HEK293 (cell line): ENCODE data around the gene TDRKH.

Source experiments
- CTCF ChIA-PET: fragments of 350-600 bp; formaldehyde crosslinking; extraction: SDS; loops from one replicate; lab custom pipeline; 2021; ENCODE audit warnings: antibody characterized with exemption; lab: Yijun Ruan, JAX
- POLR2A ChIA-PET: fragments of 300-600 bp; formaldehyde crosslinking; extraction: SDS; loops from one replicate; lab custom pipeline; 2020; ENCODE audit warnings: antibody characterized with exemption, inconsistent platforms; lab: Yijun Ruan, JAX
- H3K27ac ChIP-seq: fragments of 200-500 bp; sonication (Bioruptor generic); 2 replicates; pipeline ENCODE4 v1.5.1; 2014; ENCODE audit warnings: low read depth, low read length, control low read depth, inconsistent platforms; ENCODE audit errors: extremely low read depth
- H3K36me3 ChIP-seq, 2 experiments: fragments of 200-500 bp in 1 of 2; sonication (Bioruptor generic) in 1 of 2; 1 replicate in 1 of 2; 2 replicates in 1 of 2; pipeline ENCODE4 v1.5.1; 2014 to 2017; ENCODE audit warnings: inconsistent platforms in 2 of 2, low read length in 2 of 2; ENCODE audit not compliant: control insufficient read depth in 2 of 2, insufficient read depth in 1 of 2
- H3K4me1 ChIP-seq: fragments of 200-500 bp; sonication (Bioruptor generic); 2 replicates; pipeline ENCODE4 v1.5.1; 2014; ENCODE audit warnings: mild to moderate bottlenecking, low read length, inconsistent platforms; ENCODE audit not compliant: control insufficient read depth, insufficient read depth
- H3K4me3 ChIP-seq: 2 replicates; pipeline ENCODE4 v1.5.1; 2011; ENCODE audit warnings: low read depth, mild to moderate bottlenecking, control low read depth, low read length, moderate library complexity
- H3K9me3 ChIP-seq: fragments of 200-500 bp; sonication (Bioruptor generic); 2 replicates; pipeline ENCODE4 v1.5.1; 2014; ENCODE audit warnings: low read depth, low read length, inconsistent platforms; ENCODE audit not compliant: control insufficient read depth, insufficient read depth
- BCL6B ChIP-seq: fragments of 450-650 bp; formaldehyde crosslinking; IDR thresholded peaks from 2 replicates; pipeline ENCODE4 v1.5.1; 2017; ENCODE audit warnings: missing biosample characterization, missing genetic modification characterization
- HOXA7 ChIP-seq: sonication (generic); formaldehyde crosslinking; IDR thresholded peaks from 2 replicates; pipeline ENCODE4 v1.8.1; 2022; ENCODE audit warnings: missing genetic modification reagents, borderline replicate concordance
- HOXD13 ChIP-seq: sonication (generic); formaldehyde crosslinking; IDR thresholded peaks from 2 replicates; pipeline ENCODE4 v1.8.0; 2022; ENCODE audit warnings: missing genetic modification reagents, borderline replicate concordance
- SCRT2 ChIP-seq: fragments of 450-650 bp; formaldehyde crosslinking; IDR thresholded peaks from 2 replicates; pipeline ENCODE4 v1.5.1; 2016; ENCODE audit warnings: missing biosample characterization, missing genetic modification characterization
- ZBTB11 ChIP-seq: fragments of 450-650 bp; formaldehyde crosslinking; conservative IDR thresholded peaks from 2 replicates; pipeline ENCODE4 v1.5.1; 2016; ENCODE audit warnings: low read depth, missing biosample characterization, missing genetic modification characterization
- ZBTB17 ChIP-seq: fragments of 450-650 bp; formaldehyde crosslinking; IDR thresholded peaks from 2 replicates; pipeline ENCODE4 v1.5.1; 2016; ENCODE audit warnings: missing biosample characterization, missing genetic modification characterization
- ZBTB8A ChIP-seq: fragments of 450-650 bp; formaldehyde crosslinking; IDR thresholded peaks from 2 replicates; pipeline ENCODE4 v1.5.1; 2016; ENCODE audit warnings: missing biosample characterization, missing genetic modification characterization
- ZNF10 ChIP-seq: fragments of 450-650 bp; formaldehyde crosslinking; IDR thresholded peaks from 2 replicates; pipeline ENCODE4 v1.5.1; 2017; ENCODE audit warnings: missing biosample characterization, missing genetic modification characterization
- ZNF112 ChIP-seq: fragments of 450-650 bp; formaldehyde crosslinking; IDR thresholded peaks from 2 replicates; pipeline ENCODE4 v1.5.0; 2017; ENCODE audit warnings: missing biosample characterization, missing genetic modification characterization
- ZNF366 ChIP-seq: fragments of 450-650 bp; formaldehyde crosslinking; conservative IDR thresholded peaks from 2 replicates; pipeline ENCODE4 v1.5.1; 2016; ENCODE audit warnings: missing biosample characterization, missing genetic modification characterization
- ZNF510 ChIP-seq: fragments of 450-650 bp; formaldehyde crosslinking; IDR thresholded peaks from 2 replicates; pipeline ENCODE4 v1.5.1; 2018; ENCODE audit warnings: mild to moderate bottlenecking, missing genetic modification characterization, missing biosample characterization; ENCODE audit not compliant: insufficient replicate concordance
- ZNF555 ChIP-seq: fragments of 450-650 bp; formaldehyde crosslinking; conservative IDR thresholded peaks from 2 replicates; pipeline ENCODE4 v1.5.1; 2017; ENCODE audit warnings: missing biosample characterization, mild to moderate bottlenecking, missing genetic modification characterization, inconsistent platforms
- ZNF621 ChIP-seq: fragments of 450-650 bp; formaldehyde crosslinking; IDR thresholded peaks from 2 replicates; pipeline ENCODE4 v1.5.1; 2017; ENCODE audit warnings: missing biosample characterization, missing genetic modification characterization
- ZNF623 ChIP-seq: fragments of 450-650 bp; formaldehyde crosslinking; IDR thresholded peaks from 2 replicates; pipeline ENCODE4 v1.5.1; 2016; ENCODE audit warnings: missing biosample characterization, missing genetic modification characterization
- ZNF785 ChIP-seq: fragments of 450-650 bp; formaldehyde crosslinking; IDR thresholded peaks from 2 replicates; pipeline ENCODE4 v1.5.1; 2016; ENCODE audit warnings: missing biosample characterization, missing genetic modification characterization
- TF ChIP-seq, protein P1 (sequence below): fragments of 450-650 bp; formaldehyde crosslinking; IDR thresholded peaks from 2 replicates; pipeline ENCODE4 v1.5.1; 2016; ENCODE audit warnings: missing biosample characterization, missing genetic modification characterization
- TF ChIP-seq, protein P2 (sequence below): fragments of 450-650 bp; formaldehyde crosslinking; IDR thresholded peaks from 2 replicates; pipeline ENCODE4 v1.5.1; 2016; ENCODE audit warnings: missing biosample characterization, missing genetic modification characterization
- TF ChIP-seq, protein P3 (sequence below): fragments of 450-650 bp; IDR thresholded peaks from 2 replicates; pipeline ENCODE4 v1.5.1; 2018; ENCODE audit warnings: missing biosample characterization, mild to moderate bottlenecking, missing genetic modification characterization
- TF ChIP-seq, protein P4 (sequence below): fragments of 450-650 bp; formaldehyde crosslinking; IDR thresholded peaks from 2 replicates; pipeline ENCODE4 v1.5.1; 2016; ENCODE audit warnings: missing biosample characterization, missing genetic modification characterization
- TF ChIP-seq, protein P5 (sequence below): fragments of 450-650 bp; formaldehyde crosslinking; IDR thresholded peaks from 2 replicates; pipeline ENCODE4 v1.5.1; 2016; ENCODE audit warnings: missing biosample characterization, missing genetic modification characterization

Gene TDRKH

DNA sequence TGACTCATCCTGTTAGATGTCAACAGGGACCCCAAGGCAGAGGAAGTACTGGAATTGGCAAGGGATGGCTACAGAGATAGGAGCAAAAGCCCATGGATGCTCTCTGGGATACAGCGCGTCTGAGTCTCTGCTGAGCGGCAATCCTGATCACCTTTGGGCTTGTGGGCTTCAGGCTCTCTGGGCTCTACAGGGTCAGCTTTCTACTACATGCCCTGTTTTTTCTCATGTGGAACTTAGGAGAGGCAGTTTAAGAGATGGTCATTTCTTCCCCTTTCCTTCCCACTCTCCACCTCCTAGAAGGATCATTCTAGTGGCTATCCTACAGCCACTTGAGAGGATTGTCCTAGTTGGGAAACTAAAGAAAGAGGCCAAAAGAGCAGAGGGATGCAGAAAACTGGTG is 13.6 kb upstream of the TDRKH start:
- TF ChIP-seq ZNF112 (no peak), ZBTB8A (no peak), ZBTB17 (tag by site-specific recombination) (peak; percentile 96)
- TF ChIP-seq, protein P1, sequence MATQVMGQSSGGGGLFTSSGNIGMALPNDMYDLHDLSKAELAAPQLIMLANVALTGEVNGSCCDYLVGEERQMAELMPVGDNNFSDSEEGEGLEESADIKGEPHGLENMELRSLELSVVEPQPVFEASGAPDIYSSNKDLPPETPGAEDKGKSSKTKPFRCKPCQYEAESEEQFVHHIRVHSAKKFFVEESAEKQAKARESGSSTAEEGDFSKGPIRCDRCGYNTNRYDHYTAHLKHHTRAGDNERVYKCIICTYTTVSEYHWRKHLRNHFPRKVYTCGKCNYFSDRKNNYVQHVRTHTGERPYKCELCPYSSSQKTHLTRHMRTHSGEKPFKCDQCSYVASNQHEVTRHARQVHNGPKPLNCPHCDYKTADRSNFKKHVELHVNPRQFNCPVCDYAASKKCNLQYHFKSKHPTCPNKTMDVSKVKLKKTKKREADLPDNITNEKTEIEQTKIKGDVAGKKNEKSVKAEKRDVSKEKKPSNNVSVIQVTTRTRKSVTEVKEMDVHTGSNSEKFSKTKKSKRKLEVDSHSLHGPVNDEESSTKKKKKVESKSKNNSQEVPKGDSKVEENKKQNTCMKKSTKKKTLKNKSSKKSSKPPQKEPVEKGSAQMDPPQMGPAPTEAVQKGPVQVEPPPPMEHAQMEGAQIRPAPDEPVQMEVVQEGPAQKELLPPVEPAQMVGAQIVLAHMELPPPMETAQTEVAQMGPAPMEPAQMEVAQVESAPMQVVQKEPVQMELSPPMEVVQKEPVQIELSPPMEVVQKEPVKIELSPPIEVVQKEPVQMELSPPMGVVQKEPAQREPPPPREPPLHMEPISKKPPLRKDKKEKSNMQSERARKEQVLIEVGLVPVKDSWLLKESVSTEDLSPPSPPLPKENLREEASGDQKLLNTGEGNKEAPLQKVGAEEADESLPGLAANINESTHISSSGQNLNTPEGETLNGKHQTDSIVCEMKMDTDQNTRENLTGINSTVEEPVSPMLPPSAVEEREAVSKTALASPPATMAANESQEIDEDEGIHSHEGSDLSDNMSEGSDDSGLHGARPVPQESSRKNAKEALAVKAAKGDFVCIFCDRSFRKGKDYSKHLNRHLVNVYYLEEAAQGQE (tag by site-specific recombination): no peak
- TF ChIP-seq, protein P2, sequence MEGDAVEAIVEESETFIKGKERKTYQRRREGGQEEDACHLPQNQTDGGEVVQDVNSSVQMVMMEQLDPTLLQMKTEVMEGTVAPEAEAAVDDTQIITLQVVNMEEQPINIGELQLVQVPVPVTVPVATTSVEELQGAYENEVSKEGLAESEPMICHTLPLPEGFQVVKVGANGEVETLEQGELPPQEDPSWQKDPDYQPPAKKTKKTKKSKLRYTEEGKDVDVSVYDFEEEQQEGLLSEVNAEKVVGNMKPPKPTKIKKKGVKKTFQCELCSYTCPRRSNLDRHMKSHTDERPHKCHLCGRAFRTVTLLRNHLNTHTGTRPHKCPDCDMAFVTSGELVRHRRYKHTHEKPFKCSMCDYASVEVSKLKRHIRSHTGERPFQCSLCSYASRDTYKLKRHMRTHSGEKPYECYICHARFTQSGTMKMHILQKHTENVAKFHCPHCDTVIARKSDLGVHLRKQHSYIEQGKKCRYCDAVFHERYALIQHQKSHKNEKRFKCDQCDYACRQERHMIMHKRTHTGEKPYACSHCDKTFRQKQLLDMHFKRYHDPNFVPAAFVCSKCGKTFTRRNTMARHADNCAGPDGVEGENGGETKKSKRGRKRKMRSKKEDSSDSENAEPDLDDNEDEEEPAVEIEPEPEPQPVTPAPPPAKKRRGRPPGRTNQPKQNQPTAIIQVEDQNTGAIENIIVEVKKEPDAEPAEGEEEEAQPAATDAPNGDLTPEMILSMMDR (tag by site-specific recombination): no peak
- TF ChIP-seq, protein P3, sequence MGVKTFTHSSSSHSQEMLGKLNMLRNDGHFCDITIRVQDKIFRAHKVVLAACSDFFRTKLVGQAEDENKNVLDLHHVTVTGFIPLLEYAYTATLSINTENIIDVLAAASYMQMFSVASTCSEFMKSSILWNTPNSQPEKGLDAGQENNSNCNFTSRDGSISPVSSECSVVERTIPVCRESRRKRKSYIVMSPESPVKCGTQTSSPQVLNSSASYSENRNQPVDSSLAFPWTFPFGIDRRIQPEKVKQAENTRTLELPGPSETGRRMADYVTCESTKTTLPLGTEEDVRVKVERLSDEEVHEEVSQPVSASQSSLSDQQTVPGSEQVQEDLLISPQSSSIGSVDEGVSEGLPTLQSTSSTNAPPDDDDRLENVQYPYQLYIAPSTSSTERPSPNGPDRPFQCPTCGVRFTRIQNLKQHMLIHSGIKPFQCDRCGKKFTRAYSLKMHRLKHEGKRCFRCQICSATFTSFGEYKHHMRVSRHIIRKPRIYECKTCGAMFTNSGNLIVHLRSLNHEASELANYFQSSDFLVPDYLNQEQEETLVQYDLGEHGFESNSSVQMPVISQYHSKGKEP (tag by site-specific recombination): no peak
- Histone ChIP-seq H3K4me1 (no peaks in the 10 kb centered on the region), H3K36me3 (no peaks in the 10 kb centered on the region), H3K27ac (no peak overlapping the region), H3K4me3 (no peak overlapping the region), H3K9me3 (no peaks in the 10 kb centered on the region)
- ChIA-PET CTCF (interaction anchor here (0.8 kb wide), 1 partner anchor 24 kb away, joined by 4 read pairs; no protein-coding TSS in a partner anchor), POLR2A (no interaction called here)

DNA sequence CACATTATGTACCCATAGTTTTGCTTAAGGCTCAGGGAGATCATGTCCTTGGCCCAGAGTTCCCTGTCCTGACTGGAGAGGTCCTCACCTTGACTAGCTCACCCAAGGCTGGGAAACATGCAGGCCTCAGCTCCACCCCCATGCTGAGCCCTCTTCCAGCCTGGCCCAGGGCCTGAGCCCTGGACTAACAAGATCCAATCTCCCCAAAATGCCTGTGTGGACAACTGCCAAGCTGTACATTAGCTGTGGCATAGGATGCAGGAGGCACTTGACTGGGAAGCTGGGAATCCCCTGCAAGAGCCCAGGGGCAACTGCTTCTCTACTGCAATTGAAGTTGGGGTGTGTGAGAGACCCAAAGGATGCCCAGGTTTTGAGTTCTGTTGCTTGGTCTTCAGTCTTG is 12.9 kb upstream of the TDRKH start:
- CTCF ChIA-PET: interaction anchor here (0.6 kb wide), 1 partner anchor 292 kb away, joined by 4 read pairs; the partner anchor contains the start of gene CGN
- Histone ChIP-seq H3K36me3 (no peaks in the 10 kb centered on the region), H3K4me1 (no peaks in the 10 kb centered on the region), H3K27ac (no peak overlapping the region), H3K4me3 (no peak overlapping the region), H3K9me3 (no peaks in the 10 kb centered on the region)
- POLR2A ChIA-PET: no interaction called here
- TF ChIP-seq, protein P4, sequence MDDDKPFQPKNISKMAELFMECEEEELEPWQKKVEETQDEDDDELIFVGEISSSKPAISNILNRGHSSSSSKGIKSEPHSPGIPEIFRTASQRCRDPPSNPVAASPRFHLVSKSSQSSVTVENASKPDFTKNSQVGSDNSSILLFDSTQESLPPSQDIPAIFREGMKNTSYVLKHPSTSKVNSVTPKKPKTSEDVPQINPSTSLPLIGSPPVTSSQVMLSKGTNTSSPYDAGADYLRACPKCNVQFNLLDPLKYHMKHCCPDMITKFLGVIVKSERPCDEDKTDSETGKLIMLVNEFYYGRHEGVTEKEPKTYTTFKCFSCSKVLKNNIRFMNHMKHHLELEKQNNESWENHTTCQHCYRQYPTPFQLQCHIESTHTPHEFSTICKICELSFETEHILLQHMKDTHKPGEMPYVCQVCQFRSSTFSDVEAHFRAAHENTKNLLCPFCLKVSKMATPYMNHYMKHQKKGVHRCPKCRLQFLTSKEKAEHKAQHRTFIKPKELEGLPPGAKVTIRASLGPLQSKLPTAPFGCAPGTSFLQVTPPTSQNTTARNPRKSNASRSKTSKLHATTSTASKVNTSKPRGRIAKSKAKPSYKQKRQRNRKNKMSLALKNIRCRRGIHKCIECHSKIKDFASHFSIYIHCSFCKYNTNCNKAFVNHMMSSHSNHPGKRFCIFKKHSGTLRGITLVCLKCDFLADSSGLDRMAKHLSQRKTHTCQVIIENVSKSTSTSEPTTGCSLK (tag by site-specific recombination): no peak
- TF ChIP-seq ZNF623 (tag by site-specific recombination) (no peak), HOXD13 (CRISPR knock-in tag) (no peak), ZNF366 (tag by site-specific recombination) (no peak), ZNF621 (tag by site-specific recombination) (no peak), SCRT2 (tag by site-specific recombination) (no peak), ZNF510 (tag by site-specific recombination) (no peak), HOXA7 (CRISPR knock-in tag) (no peak), ZNF10 (tag by site-specific recombination) (no peak), ZBTB11 (tag by site-specific recombination) (no peak), BCL6B (tag by site-specific recombination) (no peak), ZNF555 (tag by site-specific recombination) (no peak), ZNF785 (tag by site-specific recombination) (no peak)
- TF ChIP-seq, protein P5, sequence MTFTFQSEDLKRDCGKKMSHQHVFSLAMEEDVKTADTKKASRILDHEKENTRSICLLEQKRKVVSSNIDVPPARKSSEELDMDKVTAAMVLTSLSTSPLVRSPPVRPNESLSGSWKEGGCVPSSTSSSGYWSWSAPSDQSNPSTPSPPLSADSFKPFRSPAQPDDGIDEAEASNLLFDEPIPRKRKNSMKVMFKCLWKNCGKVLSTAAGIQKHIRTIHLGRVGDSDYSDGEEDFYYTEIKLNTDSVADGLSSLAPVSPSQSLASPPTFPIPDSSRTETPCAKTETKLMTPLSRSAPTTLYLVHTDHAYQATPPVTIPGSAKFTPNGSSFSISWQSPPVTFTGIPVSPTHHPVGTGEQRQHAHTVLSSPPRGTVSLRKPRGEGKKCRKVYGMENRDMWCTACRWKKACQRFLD: no peak
